Lower lobe of right lung (tissue), 2 donors: ENCODE results near the gene FARS2. TPM values are rescaled to one million over a fixed set of nuclear protein-coding genes. Genes with fewer than 3 reads are reported as not detected.
"Not testable (repeated sequence)": the region's sequence is repeated elsewhere in the genome, so short reads cannot be mapped to it uniquely, and the experiment has no call there.

Experiments used
- ATAC-seq, 2 donors: fragments of 200-7000 bp; cut with Tn5 transposase; one replicate each; pipeline ENCODE4 v1.9.1; 2020 to 2022; ENCODE audit warnings: mild to moderate bottlenecking in 2 of 2, moderate library complexity in 2 of 2
- DNase-seq: peaks from one replicate; pipeline ENCODE4 v3.0.0-alpha.2; 2020
- H3K27ac ChIP-seq: fragments of 200-600 bp; one replicate; pipeline ENCODE4 v1.8.0; 2022
- H3K27me3 ChIP-seq: fragments of 200-600 bp; one replicate; pipeline ENCODE4 v1.8.0; 2022; ENCODE audit warnings: low read depth
- H3K36me3 ChIP-seq: fragments of 200-600 bp; one replicate; pipeline ENCODE4 v1.8.0; 2022; ENCODE audit warnings: mild to moderate bottlenecking
- H3K4me1 ChIP-seq: fragments of 200-600 bp; one replicate; pipeline ENCODE4 v1.8.0; 2022
- H3K4me3 ChIP-seq: fragments of 200-600 bp; one replicate; pipeline ENCODE4 v1.8.0; 2022; ENCODE audit warnings: mild to moderate bottlenecking
- H3K9me3 ChIP-seq: fragments of 200-600 bp; one replicate; pipeline ENCODE4 v1.8.0; 2022
- CTCF ChIP-seq: fragments of 200-600 bp; IDR thresholded peaks from one replicate; pipeline ENCODE4 v1.8.0; 2022; ENCODE audit warnings: antibody characterized with exemption, mild to moderate bottlenecking
- intact Hi-C: fragments of 100-400 bp; cut with DNase I; formaldehyde crosslinking; loops from one replicate; pipeline ENCODE4 v1.11.0; 2022
- total RNA-seq: library from RNA; stranded (reverse); fragmentation: NEBNext Ultra II Directional; extraction: Animal tissue kit (Norgen Biotek cat#: 25700); gene quantifications from one replicate; pipeline ENCODE4 v1.2.1, GENCODE V29; 2021
- donor health status: DM: no; HTN: yes; CAD: no; lungs with severe emphysema.

FARS2 gene
- total RNA-seq, 1 donor from 2014 or later: 17.0 TPM

DNA sequence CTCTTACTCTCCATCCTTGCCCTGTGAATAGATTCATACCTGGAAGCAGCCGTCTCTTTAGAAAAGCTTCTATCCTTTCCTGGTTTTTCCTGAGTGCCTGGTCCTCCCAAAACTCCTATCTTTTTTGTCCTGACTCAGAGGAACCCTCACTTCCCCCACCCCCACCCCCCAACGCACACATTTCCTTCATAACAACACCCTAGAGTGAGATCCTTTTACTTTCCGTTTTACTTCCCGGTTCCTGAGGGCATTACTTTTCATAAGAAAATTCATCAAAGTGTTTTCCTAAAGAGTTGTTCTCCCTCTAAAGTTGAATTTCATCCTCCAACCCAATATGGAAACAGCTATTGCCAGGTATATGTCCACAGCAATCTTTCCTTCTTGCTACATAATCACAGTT is 418.4 kb downstream of the FARS2 start:
- TF ChIP-seq CTCF: no peak
- Histone ChIP-seq H3K9me3 (no peaks in the 10 kb centered on the region), H3K4me1 (peaks cover 19% of the 10 kb centered on the region), H3K4me3 (no peak overlapping the region), H3K36me3 (no peaks in the 10 kb centered on the region), H3K27me3 (no peaks in the 10 kb centered on the region), H3K27ac (no peak overlapping the region)
- no peak for DNase-seq
- intact Hi-C loops: no loop called here
- ATAC-seq: no peak

- ATAC-seq (no peak), DNase-seq (no peak)
- no peaks in the 10 kb centered on the region for H3K36me3 ChIP-seq
- peaks cover 17% of the 10 kb centered on the region for H3K4me1 ChIP-seq
- no peak overlapping the region for H3K4me3 ChIP-seq
- no peak overlapping the region for H3K27ac ChIP-seq
- H3K27me3 ChIP-seq: no peaks in the 10 kb centered on the region
- TF ChIP-seq CTCF: no peak
- no peaks in the 10 kb centered on the region for H3K9me3 ChIP-seq
- intact Hi-C loops: no loop called here
These were observed 418.8 kb downstream of the FARS2 start for GRCh38 chr6:5680095-5680494.

DNA sequence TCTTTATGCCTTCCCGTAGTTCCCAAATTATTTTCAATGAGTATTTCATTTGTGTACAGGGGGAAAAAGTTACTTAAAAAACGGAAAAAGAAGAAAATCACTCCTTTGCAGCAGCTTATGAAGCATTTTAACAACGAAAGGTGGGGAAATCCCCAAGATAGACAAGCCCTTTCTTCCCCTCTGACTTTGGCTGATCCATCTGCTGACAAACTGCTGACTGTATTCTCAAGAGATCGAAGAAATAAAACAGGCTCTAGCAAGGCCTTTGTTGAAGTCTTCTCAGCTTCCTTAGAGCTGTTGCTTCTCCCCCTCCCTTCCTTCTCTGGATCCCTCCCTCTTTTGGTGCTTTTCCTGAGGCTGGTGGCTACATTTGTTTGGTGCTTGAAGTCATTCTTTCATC is 420.2 kb downstream of the FARS2 start:
- Histone ChIP-seq H3K4me3 (no peak overlapping the region), H3K27ac (no peak overlapping the region), H3K9me3 (no peaks in the 10 kb centered on the region), H3K4me1 (peaks cover 17% of the 10 kb centered on the region), H3K27me3 (no peaks in the 10 kb centered on the region), H3K36me3 (no peaks in the 10 kb centered on the region)
- intact Hi-C loops: no loop called here
- no peak for ATAC-seq
- no peak for TF ChIP-seq CTCF
- DNase-seq: no peak

GRCh38 chr6:5682530-5682929 is 421.2 kb downstream of the FARS2 start:
- H3K36me3 ChIP-seq: no peaks in the 10 kb centered on the region
- ATAC-seq (no peak), DNase-seq (no peak)
- H3K27me3 ChIP-seq: no peaks in the 10 kb centered on the region
- intact Hi-C loops: no loop called here
- no peak for TF ChIP-seq CTCF
- H3K4me1 ChIP-seq: peaks cover 11% of the 10 kb centered on the region
- no peaks in the 10 kb centered on the region for H3K9me3 ChIP-seq
- no peak overlapping the region for H3K4me3 ChIP-seq
- H3K27ac ChIP-seq: no peak overlapping the region

GRCh38 chr6:5683747-5684146 is 422.4 kb downstream of the FARS2 start:
- ATAC-seq, H3K36me3 ChIP-seq, intact Hi-C loops, H3K27me3 ChIP-seq, H3K9me3 ChIP-seq, H3K27ac ChIP-seq, H3K4me3 ChIP-seq, DNase-seq: not testable (repeated sequence)
- peaks cover 10% of the 10 kb centered on the region for H3K4me1 ChIP-seq

DNA sequence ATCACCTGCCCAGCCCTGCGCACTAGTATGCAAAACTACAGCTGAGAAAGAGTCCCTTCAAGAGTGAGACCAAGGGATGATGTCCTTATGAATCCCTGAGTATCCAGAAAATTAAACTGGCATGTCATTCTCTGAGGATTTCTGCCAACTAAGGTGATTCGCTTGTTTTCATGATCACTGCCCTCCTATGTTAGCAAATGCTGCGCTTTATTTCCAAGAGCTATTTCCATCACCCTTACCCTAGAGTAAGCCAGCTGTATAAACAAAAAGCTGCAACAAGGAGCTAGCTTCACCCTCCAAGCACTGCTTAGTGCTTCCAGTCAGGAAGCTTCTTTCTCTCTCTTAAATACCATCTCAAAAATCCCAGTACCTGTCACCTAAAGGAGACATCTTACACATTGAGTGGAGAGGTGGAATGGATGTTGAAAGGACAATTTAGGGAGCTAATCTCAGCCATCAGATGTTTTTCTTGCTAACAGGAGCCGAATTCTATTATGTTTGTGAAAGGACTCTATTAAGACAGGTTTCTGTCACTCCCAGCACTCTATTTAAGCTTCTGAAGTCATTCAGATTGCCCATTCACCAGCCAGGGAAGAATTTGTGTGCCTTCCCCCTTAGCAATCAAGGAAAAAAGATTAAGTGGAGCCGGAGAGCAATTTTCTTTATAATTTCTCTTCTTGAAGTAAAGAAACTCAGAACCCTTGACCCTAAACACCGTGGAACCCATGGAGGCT is 423.2 kb downstream of the FARS2 start:
- TF ChIP-seq CTCF: no peak

More for the DNA sequence above, 423.2 kb downstream of the FARS2 start:
- intact Hi-C loops: no loop called here
- DNase-seq (no peak), ATAC-seq (no peak)
- Histone ChIP-seq H3K36me3 (no peaks in the 10 kb centered on the region), H3K9me3 (no peaks in the 10 kb centered on the region), H3K27ac (no peak overlapping the region), H3K4me3 (no peak overlapping the region), H3K4me1 (peaks cover 4% of the 10 kb centered on the region), H3K27me3 (no peaks in the 10 kb centered on the region)
